ENCODE data around the gene MRGPRD. TPM values are rescaled to one million over a fixed set of nuclear protein-coding genes. Genes with fewer than 3 reads are reported as not detected.

The MRGPRD gene
- total and polyA plus RNA-seq, 2 of the 8 experiments (the other 6 are each of a cell fraction or from before 2014, with no cell fraction given), result not detected

- ChIA-PET POLR2A (ENCODE audit: partially characterized antibody) (no interaction called here), CTCF (ENCODE audit: partially characterized antibody) (no interaction called here)
- no peak overlapping the region for H2AFZ ChIP-seq (ENCODE audit: low read length)
- H3K4me1 ChIP-seq (replicated peaks in 1 of 4; ENCODE audit: control insufficient read depth in 3 of 4, insufficient read depth in 4 of 4, low read length in 3 of 4), result no peaks in the 10 kb centered on the region
- H4K91ac ChIP-seq (replicated peaks; ENCODE audit: insufficient read length, low read length), result no peak overlapping the region
- no peak overlapping the region for H3K4me2 ChIP-seq (ENCODE audit: insufficient read depth in 1 of 2, low read depth in 2 of 2, low read length in 2 of 2)
- H2BK15ac ChIP-seq (ENCODE audit: low read length), result no peak overlapping the region
- no peak overlapping the region for H2AK5ac ChIP-seq (ENCODE audit: low read depth, low read length)
- WGBS, 2 experiments (ENCODE audit: extremely low coverage in 1 of 2, insufficient coverage in 1 of 2, insufficient read length in 1 of 2, insufficient replicate concordance in 2 of 2, low coverage in 1 of 2, low lambda C conversion rate in 2 of 2, missing lambda C conversion rate in 1 of 2), result 88% methylated on average over 15 of the region's 15 CpGs; no CpG with 5 or more reads in 1 of the 2 experiments
- H2BK12ac ChIP-seq (ENCODE audit: low read depth, low read length), result no peak overlapping the region
- no peak overlapping the region for H3K23ac ChIP-seq (ENCODE audit: insufficient read length)
- no peak overlapping the region for H2BK20ac ChIP-seq (ENCODE audit: low read length)
- no peak overlapping the region for H2BK5ac ChIP-seq (ENCODE audit: low read depth, low read length)
- H3K79me1 ChIP-seq (ENCODE audit: low read depth, low read length), result no peaks in the 10 kb centered on the region; the same call in 1 of the 2 replicates
- no peaks in the 10 kb centered on the region for H3K27me3 ChIP-seq (replicated peaks in 1 of 4; ENCODE audit: control insufficient read depth in 3 of 4, extremely low read depth in 1 of 4, insufficient read depth in 3 of 4, low read length in 3 of 4)
- H4K8ac ChIP-seq (ENCODE audit: extremely low read depth, insufficient read depth, low read length), result no peak overlapping the region
- H3K27ac ChIP-seq (ENCODE audit: low read depth, low read length), result no peak overlapping the region
- no peak overlapping the region for H3K4ac ChIP-seq (replicated peaks; ENCODE audit: insufficient read length, low read depth, low read length)
- no peak overlapping the region for H3K18ac ChIP-seq (ENCODE audit: extremely low read depth, low read length)
- H3K23me2 ChIP-seq (ENCODE audit: low read depth, low read length), result no peaks in the 10 kb centered on the region
- H3K9me3 ChIP-seq (ENCODE audit: insufficient read depth in 2 of 2, low read depth in 1 of 2, low read length in 1 of 2), result no peaks in the 10 kb centered on the region
- no peak overlapping the region for H4K5ac ChIP-seq (ENCODE audit: insufficient read length, low read depth, low read length)
- H3K4me3 ChIP-seq (ENCODE audit: extremely low read depth in 1 of 4, insufficient read depth in 2 of 4, low read depth in 3 of 4, low read length in 4 of 4), result no peak overlapping the region
- H3K14ac ChIP-seq (ENCODE audit: insufficient read length), result no peak overlapping the region
- peaks cover 4 to 24% (median 14%) of the 10 kb centered on the region in 4 experiments; a peak in 6 of 8 replicates for H3K36me3 ChIP-seq (ENCODE audit: control insufficient read depth in 2 of 4, insufficient read depth in 4 of 4, low read length in 3 of 4)
- peaks cover 3 to 4% of the 10 kb centered on the region in 2 experiments for H4K20me1 ChIP-seq (replicated peaks in 1 of 2; ENCODE audit: control insufficient read depth in 1 of 2, insufficient read depth in 2 of 2, low read length in 2 of 2)
- H3K9ac ChIP-seq (replicated peaks in 1 of 4; ENCODE audit: extremely low read depth in 1 of 4, low read depth in 3 of 4, low read length in 3 of 4), result no peak overlapping the region
- FAIRE-seq (no peak), DNase-seq (ENCODE audit: low read depth in 1 of 2, low spot score in 2 of 2) (no peak)
- no peaks in the 10 kb centered on the region for H3K79me2 ChIP-seq (ENCODE audit: control insufficient read depth in 1 of 2, insufficient read depth in 2 of 2, low read length in 2 of 2)
- no peak overlapping the region for H3K56ac ChIP-seq (replicated peaks; ENCODE audit: insufficient read length, low read depth, low read length)
- H2BK120ac ChIP-seq (replicated peaks; ENCODE audit: low read depth, low read length), result no peak overlapping the region
- no peak for TF ChIP-seq KDM5A (IDR thresholded peaks at IDR 0.05; ENCODE audit: low read length)
- no peak for TF ChIP-seq KDM1A (IDR thresholded peaks at IDR 0.05; ENCODE audit: borderline replicate concordance, low read length)
- no peak for TF ChIP-seq POU5F1 (IDR thresholded peaks at IDR 0.05; ENCODE audit: low read depth, low read length)
- TF ChIP-seq RFX5 (IDR thresholded peaks at IDR 0.05; ENCODE audit: borderline replicate concordance, low read depth, low read length), result no peak
Measured at GRCh38 chr11:68935066-68935465, 45.7 kb downstream of the MRGPRD start.

Measured in H1 (cell line).